ENCODE measurements around the gene KXD1.

DNA sequence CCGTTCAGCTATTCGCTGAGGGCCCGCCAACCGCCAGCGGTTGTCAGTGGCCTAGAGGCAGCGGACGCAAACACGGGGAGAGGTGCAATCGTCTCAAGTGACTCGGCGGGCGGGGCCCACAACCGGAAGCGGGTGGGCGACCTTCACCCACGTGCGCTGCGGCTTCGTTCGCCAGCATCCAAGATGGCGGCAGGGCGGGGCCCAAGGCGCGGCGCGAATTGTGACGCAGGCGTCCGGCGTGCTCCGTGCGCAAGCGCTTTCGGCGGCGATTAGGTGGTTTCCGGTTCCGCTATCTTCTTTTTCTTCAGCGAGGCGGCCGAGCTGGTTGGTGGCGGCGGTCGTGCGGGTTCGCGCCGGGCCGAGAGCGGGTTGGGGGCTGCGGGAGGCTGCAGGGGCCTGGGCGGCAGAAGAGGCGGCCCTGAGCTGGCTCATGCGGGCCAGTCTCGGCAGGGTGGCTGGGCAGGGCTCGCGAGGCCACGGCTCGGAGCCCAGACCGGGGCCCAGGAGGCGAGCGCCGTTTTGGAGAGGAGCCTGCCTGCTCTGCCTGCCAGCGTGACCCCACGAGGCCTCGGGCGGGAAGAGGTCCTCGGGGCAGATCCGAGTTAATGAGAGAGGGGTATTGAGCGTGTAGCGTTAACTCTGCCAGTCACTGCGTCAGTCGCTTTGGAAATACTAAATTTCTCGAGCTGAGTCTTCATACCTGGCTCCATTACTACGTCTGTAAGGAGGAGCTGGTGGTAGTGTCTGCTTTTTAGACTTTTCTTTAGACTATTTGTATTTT, 14.1 kb downstream of the KXD1 start, which contains the start of gene UBA52:
- TF ChIP-seq POLR2A (IDR thresholded peaks at IDR 0.05), result peak; percentile 85 to 95
- TF ChIP-seq, protein P1, sequence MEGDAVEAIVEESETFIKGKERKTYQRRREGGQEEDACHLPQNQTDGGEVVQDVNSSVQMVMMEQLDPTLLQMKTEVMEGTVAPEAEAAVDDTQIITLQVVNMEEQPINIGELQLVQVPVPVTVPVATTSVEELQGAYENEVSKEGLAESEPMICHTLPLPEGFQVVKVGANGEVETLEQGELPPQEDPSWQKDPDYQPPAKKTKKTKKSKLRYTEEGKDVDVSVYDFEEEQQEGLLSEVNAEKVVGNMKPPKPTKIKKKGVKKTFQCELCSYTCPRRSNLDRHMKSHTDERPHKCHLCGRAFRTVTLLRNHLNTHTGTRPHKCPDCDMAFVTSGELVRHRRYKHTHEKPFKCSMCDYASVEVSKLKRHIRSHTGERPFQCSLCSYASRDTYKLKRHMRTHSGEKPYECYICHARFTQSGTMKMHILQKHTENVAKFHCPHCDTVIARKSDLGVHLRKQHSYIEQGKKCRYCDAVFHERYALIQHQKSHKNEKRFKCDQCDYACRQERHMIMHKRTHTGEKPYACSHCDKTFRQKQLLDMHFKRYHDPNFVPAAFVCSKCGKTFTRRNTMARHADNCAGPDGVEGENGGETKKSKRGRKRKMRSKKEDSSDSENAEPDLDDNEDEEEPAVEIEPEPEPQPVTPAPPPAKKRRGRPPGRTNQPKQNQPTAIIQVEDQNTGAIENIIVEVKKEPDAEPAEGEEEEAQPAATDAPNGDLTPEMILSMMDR (IDR thresholded peaks at IDR 0.05), result peak in 2 of 4 experiments; percentile 19 to 21

All from uterus (tissue), 2 donors.